H7 (cell line): ENCODE measurements around the gene ANKS1A. TPM values are rescaled to one million over a fixed set of nuclear protein-coding genes. Genes with fewer than 3 reads are reported as not detected.
"Not testable (repeated sequence)": the region's sequence is repeated elsewhere in the genome, so short reads cannot be mapped to it uniquely, and the experiment has no call there.

Source experiments
- DNase-seq: peaks from one replicate; pipeline ENCODE4 v3.0.0; 2012
- H3K27me3 ChIP-seq: 2 replicates; pipeline ENCODE4 v1.6.0; 2011; ENCODE audit warnings: mild to moderate bottlenecking, low read length; ENCODE audit not compliant: control insufficient read depth, insufficient read depth
- H3K36me3 ChIP-seq: replicated peaks from 2 replicates; pipeline ENCODE4 v1.5.1; 2011; ENCODE audit warnings: low read length; ENCODE audit not compliant: control insufficient read depth, insufficient read depth
- H3K4me3 ChIP-seq: 2 replicates; pipeline ENCODE4 v1.5.1; 2011; ENCODE audit warnings: low read depth, mild to moderate bottlenecking, control low read depth, low read length, moderate library complexity; ENCODE audit not compliant: insufficient read depth
- total RNA-seq: library from RNA; depleted of rRNA; stranded (reverse); fragments of >200 nt; shearing (Covaris generic); gene quantifications from 2 replicates; pipeline ENCODE4 v1.2.3, GENCODE V29; 2014

The ANKS1A gene
- total RNA-seq, 1 experiment from 2014 or later, result 22.4 TPM

DNA sequence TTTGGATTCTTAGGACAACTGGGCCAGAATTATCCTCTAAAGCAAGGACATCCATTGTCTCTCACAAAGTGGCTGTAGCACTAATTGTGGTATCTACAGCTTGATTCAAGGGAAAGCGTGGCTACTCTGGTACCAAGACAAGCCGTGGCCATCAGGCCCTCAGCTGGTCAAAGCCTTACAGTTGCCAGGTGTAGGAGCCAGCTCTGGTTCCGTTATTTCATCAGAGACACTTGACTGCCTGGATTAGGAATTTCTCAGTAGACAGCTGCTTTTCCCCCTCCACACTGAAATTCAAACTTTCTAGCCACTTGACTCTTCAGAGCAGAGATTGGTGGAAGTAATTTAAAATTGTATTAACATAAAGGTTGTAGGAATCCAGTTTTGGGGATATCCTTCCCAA lies 104.2 kb downstream of the ANKS1A start:
- no peak for DNase-seq
- H3K4me3 ChIP-seq, result no peak overlapping the region
- peaks cover 11% of the 10 kb centered on the region for H3K36me3 ChIP-seq
- no peaks in the 10 kb centered on the region for H3K27me3 ChIP-seq

- no peak for DNase-seq
- H3K27me3 ChIP-seq, result no peaks in the 10 kb centered on the region
- no peak overlapping the region for H3K4me3 ChIP-seq
- H3K36me3 ChIP-seq, result peaks cover 11% of the 10 kb centered on the region
These were observed 105.6 kb downstream of the ANKS1A start for GRCh38 chr6:34994693-34995092.

GRCh38 chr6:34998417-34998816 lies 109.4 kb downstream of the ANKS1A start:
- H3K36me3 ChIP-seq, result not testable (repeated sequence)

GRCh38 chr6:34999153-34999552 lies 110.1 kb downstream of the ANKS1A start:
- not testable (repeated sequence) for H3K27me3 ChIP-seq, H3K4me3 ChIP-seq, H3K36me3 ChIP-seq, DNase-seq

More at GRCh38 chr6:34998417-34998816, 109.4 kb downstream of the ANKS1A start:
- DNase-seq, H3K27me3 ChIP-seq, H3K4me3 ChIP-seq: not testable (repeated sequence)

DNA sequence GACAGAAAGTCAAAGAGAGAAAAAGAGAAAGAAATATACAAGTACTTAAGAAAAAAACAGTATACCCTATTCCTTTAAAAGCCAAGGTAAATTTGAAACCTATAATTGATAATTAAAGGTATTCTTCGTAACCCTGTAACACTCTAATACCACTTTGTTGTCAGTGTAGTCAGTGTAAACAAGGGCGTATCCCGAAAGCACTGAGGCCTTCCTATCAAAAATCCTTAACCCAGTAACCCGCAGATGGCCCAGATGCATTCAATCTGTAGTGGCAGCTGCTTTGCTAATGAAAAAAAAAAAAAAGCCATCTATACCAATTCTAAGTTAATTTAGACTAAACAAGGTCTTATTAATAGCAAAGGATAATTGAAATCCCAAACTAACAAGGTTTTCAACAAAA lies 110.9 kb downstream of the ANKS1A start:
- H3K4me3 ChIP-seq, H3K36me3 ChIP-seq, DNase-seq: not testable (repeated sequence)

GRCh38 chr6:35001349-35001748 lies 112.3 kb downstream of the ANKS1A start:
- H3K4me3 ChIP-seq, H3K27me3 ChIP-seq, DNase-seq, H3K36me3 ChIP-seq: not testable (repeated sequence)

More for the DNA sequence above, 110.9 kb downstream of the ANKS1A start:
- H3K27me3 ChIP-seq, result not testable (repeated sequence)

DNA sequence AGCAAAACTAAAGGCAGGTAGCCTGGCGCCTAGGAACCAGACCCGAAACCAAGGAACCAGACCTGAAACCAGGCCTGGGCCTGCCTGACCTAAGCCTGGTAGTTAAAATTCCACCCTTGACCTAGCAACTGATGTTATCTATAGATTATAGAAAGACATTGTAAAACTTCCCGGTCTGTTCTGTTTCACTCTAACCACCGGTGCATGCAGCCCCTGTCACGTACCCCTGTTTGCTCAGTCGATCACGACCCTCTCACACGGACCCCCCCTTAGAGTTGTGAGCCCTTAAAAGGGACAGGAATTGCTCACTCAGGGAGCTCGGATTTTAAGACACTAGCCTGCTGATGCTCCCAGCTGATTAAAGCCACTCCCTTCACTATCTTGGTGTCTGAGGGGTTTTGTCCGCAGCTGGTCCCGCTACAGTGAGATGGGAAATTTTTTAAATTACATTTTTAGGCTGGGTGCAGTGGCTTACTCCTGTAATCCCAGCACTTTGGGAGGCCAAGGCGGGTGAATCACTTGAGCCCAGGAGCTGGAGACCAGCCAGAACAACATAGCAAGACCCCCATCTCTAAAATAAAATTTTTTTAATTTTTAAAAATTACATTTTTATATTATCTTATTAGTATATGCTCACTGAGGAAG lies 115.0 kb downstream of the ANKS1A start:
- not testable (repeated sequence) for H3K4me3 ChIP-seq, DNase-seq

DNA sequence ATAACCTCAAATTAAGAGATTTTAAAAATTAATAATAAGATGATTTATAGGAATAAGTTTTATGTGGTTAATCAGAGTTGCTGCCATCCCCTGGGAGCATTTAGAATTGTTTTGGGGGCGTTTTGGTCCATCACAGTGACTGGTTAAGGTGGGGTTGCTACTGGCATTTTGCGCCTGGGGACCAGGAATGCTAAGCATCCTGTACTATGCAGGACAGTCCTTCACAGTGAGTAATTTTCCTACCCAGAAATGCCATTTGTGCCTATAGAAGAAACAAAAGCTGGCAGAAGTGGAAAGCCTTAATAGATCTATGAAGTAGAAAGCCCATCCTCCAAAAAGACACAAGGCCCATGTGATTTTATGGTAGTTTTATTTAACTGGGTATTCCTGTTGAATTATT lies 118.0 kb downstream of the ANKS1A start:
- Histone ChIP-seq H3K27me3 (no peaks in the 10 kb centered on the region), H3K4me3 (no peak overlapping the region), H3K36me3 (no peaks in the 10 kb centered on the region)
- no peak for DNase-seq

More for the DNA sequence above, 115.0 kb downstream of the ANKS1A start:
- not testable (repeated sequence) for H3K36me3 ChIP-seq, H3K27me3 ChIP-seq

- DNase-seq, result no peak
These were observed 119.8 kb downstream of the ANKS1A start for GRCh38 chr6:35008858-35009257.

GRCh38 chr6:35011096-35012041 lies 122.3 kb downstream of the ANKS1A start:
- Histone ChIP-seq H3K4me3 (no peak overlapping the region), H3K36me3 (no peaks in the 10 kb centered on the region), H3K27me3 (no peaks in the 10 kb centered on the region)
- no peak for DNase-seq

More at GRCh38 chr6:35008858-35009257, 119.8 kb downstream of the ANKS1A start:
- no peak overlapping the region for H3K4me3 ChIP-seq
- no peaks in the 10 kb centered on the region for H3K36me3 ChIP-seq
- H3K27me3 ChIP-seq, result no peaks in the 10 kb centered on the region

DNA sequence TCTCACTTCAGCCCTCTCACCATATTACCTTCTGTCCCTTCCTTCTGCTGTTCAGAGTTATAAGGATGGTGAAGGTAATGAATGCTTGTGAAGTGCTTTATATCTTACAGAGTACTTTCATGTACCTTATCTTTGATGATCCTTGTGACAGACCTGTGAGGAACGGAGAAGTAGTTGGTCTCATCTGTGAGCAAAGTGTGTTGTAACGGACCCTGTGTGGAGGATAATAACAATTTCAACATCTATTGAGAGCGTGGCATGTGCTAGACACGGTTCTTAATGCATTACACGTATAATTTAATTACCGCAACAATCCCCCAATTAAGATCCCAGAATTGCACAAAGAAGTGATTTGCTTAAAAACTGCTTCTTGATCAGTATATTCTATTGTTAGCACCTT lies 124.6 kb downstream of the ANKS1A start:
- H3K4me3 ChIP-seq, result no peak overlapping the region
- H3K27me3 ChIP-seq, result no peaks in the 10 kb centered on the region
- no peak for DNase-seq
- peaks cover 3% of the 10 kb centered on the region for H3K36me3 ChIP-seq

- Histone ChIP-seq H3K27me3 (no peaks in the 10 kb centered on the region), H3K4me3 (no peak overlapping the region), H3K36me3 (peaks cover 3% of the 10 kb centered on the region)
- DNase-seq, result no peak
These were observed 125.3 kb downstream of the ANKS1A start for GRCh38 chr6:35014341-35014740.

DNA sequence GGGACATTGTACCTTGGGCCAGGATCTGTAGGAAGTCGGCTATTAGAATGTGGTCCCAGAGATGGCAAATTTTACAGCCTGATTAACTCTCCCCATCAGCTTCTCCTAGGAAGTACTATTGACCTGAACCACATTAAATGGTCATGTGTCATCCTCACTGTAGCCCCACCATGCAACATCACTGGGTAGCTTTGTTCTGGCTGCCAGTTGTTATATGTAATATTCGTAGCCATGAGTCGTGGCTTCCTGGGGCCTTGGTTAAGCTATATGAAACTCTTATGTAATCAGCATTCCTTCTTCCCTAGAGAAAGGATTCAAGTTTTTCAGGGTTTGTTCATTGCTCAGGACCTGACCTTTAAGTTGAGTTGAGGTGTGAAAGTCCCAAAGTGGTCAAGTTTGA lies 125.7 kb downstream of the ANKS1A start:
- H3K27me3 ChIP-seq, result no peaks in the 10 kb centered on the region
- no peak overlapping the region for H3K4me3 ChIP-seq
- peaks cover 3% of the 10 kb centered on the region for H3K36me3 ChIP-seq
- DNase-seq, result no peak

DNA sequence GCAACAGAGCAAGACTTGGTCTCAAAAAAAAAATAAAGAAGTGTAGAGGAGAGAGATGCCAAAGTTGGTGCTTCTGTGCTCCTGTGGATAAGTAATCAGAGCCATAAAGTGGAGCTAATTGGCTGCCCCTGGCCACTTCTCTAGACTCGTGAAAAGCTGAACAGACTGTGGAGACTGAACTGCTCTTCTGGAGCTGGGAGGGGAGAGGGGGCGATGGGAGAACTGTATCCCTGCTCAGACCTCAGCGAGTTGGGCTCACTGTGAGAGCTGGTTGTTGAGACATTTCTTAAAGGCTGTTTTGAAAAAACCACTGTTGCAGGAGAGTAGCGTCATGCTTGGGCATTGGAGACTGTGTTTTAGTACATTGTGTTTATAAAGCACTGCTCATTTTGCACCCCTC lies 126.4 kb downstream of the ANKS1A start:
- Histone ChIP-seq H3K27me3 (no peaks in the 10 kb centered on the region), H3K36me3 (peaks cover 3% of the 10 kb centered on the region), H3K4me3 (no peak overlapping the region)
- DNase-seq, result no peak

- DNase-seq, result no peak
- Histone ChIP-seq H3K36me3 (peaks cover 3% of the 10 kb centered on the region), H3K4me3 (no peak overlapping the region), H3K27me3 (no peaks in the 10 kb centered on the region)
These were observed 126.9 kb downstream of the ANKS1A start for GRCh38 chr6:35015996-35016395.
